Measurements from ENCODE around the gene GALNT10.

GALNT10 gene

DNA sequence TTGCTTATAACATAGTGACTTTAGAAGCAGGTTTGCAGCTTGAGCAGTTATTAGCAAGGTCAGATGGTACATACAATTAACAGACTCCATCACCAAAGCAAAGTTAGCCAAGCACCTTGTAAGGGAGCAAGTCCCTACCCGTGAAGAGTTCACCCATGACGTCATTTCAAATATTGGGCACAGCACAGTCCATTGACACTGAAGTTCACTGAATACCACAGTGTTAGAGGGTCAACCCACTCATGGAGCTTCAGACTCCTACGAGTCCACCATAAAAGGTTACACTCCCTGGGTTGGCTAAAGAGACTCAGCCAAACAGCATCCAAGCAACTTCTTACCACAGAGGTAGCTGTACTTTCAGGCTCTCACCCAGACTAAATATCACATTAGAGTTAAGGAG is 77.5 kb downstream of the GALNT10 start:
- DNase-seq = no peak

DNA sequence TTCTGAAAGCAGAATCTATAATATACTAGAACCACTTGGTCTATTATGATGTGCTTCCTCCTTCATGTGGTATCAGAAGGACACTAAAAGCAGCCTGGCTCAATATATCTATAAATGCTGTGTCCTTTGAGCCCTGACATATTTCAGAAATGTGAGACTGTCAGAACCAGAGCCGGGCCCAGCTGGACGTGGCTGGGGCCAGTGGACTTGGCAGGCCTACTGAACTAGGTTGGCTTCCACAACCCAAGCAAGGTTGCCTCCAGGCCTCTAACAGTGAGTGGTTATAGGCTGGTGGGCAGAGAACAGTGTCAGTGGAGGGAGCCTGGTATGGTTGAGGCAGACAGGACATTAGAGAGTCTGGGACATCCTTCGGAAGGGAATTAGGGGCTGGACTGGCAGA is 78.9 kb downstream of the GALNT10 start:
- DNase-seq = no peak

DNA sequence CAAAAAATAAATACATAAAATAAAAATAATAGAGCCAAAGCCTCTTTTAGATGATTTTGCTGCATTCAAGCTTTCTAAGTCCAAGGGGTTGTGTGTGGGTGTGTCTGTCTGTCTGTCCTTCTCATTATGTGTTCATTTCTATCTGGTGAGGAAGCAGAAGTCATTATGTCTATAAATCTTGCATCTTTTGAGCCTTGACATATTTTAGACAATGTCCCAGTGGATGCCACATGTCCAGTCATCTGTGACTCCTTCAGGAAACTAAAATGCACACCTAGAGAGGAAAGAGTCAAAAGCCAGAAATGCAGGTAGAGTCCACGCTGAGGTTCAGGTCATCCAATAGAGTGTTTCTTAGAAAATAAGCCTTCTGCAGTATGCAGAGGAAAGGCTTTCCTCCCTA is 80.9 kb downstream of the GALNT10 start:
- no peak for DNase-seq

DNA sequence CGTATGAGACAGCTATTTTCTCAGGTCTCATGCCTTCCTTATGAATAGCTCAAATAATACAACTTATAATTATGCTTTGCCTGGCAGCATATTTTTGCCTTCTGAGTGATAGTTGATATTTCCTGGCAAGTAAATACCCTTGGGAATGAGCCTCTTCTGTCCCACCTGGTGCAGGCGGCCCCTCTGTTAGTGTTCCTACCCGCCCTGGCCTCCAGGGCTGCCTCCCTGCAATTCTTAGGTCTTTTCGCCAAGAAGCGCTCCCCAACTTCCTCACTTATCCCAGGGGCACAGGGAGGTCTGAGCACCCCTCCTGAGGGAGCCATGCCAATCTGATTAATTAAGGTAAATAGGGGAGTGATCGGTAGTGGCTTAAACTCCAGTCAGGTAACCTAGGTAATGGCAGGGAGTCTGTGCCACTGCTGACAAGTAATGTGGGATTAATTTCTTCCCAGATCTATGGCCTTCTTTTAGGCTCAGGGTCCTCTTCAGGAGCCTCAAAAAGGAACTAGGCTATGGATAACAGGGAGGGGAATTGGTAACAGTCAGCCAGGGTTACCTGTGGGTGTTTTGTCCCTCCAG is 81.5 kb downstream of the GALNT10 start:
- no peak for DNase-seq

DNA sequence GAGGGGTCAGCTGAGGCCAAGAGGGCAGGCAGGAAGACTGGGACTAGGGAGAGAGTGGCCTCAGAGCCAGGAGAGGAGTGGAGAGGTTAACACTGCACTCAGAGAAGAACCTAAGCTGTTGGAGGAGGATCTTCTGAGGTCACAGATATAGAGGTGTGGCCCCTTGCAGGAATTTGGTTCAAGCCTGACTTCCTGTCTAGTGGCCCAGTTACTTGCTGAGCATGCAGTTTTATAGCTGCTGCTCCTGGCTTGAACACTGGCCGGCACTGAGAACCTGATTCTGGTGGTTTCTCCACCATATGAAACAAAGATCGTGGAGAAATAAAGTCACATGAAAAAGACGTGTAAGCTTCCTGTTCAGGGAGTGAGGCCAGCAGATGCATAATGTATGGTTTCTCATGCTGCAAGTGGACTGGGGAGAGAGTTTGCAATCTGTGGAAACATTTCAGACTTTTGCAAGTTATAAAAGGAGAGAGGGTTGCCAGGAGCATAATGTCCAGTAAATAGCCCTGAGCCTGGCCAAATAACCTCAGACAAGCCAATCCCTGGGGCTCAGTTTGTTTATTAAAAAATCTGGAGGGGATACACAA is 82.6 kb downstream of the GALNT10 start:
- peak; percentile 3 to 23 for DNase-seq

DNA sequence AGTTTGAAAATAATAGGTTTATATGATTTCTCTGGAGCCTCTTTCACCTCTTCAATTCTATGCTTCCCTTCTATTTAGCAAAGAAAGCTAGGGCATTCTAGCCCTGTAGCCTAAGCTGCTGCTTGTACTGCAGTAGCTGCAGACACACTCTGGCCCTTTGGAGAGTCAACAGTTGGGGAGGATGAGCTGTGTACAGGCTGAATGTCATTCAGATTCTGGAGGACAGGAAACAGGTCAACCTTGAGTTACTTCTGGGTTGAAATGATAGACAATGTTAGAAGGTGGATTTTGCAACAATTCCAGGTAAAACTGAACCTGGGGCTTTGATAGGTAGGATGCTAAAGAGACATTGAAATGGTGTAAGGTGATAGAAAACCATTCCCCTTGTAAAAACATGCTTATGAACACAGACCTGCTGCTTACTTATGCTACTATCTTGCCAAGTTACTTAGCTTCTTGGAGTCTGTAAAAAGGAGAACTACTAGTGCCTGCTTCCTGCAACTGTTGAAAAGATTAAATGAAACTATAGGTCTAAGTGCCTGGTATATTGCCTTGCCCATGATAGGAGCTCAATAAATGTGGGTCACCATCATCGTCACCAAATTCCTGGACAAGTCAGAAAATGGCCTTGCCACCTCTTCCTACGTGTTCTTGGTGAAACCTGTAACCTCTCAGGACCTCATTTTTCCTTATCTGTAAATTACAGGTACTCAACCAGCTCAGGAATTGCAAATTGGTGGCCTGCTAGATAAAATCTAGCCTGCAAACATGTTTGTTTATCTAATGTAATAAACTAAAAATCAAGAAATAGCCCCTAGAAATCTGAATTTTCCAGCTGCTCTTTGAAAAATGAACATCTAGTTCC is 83.7 kb downstream of the GALNT10 start:
- DNase-seq = no peak

DNA sequence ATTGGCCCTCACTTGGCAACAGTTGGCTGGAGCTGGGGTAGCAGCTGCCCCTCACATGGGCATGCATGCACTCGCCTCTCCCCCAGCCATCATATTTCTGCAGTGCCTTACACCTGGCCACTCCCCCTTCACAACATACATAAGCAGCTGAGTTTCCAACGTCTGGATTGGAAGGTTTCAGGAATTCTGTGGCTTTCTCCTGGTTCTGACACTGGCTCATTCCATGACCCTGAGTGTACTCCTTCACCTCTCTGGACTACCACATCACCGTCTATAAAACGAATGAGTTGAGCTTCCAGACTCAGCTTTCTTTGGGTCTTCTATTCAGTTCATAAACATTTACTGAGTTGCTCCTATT is 84.3 kb downstream of the GALNT10 start:
- no peak for DNase-seq

DNA sequence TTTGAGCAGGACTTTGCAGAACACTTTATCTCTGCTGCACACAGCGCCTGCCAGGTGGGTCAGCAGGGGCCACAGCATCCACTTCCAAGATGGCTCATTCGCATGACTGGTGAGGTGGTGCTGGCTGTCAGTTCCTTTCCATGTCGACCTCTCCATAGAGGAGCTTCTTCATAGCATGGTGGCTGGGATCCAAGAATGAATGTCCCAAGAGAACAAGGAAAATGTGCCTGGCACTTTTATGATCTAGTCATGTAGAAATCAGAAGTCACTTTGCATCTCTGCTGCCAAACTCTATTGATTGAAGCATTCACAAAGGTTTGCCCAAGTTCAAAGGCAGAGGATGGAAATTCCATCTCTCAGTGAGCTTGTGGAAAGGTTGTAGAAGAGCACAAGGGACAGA is 85.0 kb downstream of the GALNT10 start:
- no peak for DNase-seq

DNA sequence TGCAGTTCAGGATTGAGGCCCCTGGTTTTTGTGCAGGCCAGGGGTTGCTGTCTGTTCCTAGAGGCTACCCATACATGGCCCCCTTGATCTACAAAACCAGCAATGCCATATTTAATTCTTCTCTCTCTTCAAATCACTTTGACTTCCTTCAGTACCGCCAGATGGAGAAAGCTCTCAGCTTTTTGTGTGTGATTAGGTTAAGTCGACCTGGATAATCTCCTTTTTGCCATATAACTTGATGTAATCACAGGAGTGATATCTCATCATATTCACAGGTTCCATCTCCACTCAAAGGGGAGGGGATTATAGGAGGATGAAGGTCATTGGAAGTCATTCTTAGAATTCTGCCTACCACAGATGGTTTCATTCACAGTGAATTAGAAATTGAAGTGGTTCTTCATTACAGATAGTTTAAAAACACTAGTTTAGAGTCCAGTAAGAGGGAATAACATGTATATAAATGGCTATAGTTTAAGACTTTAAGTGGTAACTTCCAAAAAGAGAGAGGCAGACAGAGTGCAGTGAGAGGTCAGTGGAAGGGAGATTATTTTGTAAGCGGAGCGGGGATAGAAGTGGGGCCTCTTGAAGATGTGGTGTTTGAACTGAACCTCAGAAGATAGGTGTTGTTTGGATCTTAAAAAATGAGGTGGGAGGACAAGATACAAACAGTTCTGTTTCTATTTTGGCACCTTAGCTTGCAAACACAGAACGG is 85.9 kb downstream of the GALNT10 start:
- DNase-seq = no peak

DNA sequence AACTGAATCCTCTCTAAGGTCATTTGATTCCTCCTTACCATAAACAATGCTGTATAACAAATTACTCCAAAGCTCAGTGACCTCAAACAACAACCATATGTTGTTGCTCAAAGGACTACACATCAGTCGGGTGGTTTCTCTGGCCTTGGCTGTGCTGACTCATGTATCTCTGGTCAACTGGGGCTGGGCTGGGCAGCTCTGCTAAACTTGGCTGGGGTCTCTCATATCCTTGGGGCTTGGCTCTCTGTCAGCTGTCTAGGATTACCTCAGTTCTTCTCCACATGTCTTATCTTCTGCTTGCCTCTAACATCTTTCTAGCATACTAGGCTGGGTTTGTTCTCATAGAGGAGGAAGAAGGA is 86.4 kb downstream of the GALNT10 start:
- DNase-seq = no peak

DNA sequence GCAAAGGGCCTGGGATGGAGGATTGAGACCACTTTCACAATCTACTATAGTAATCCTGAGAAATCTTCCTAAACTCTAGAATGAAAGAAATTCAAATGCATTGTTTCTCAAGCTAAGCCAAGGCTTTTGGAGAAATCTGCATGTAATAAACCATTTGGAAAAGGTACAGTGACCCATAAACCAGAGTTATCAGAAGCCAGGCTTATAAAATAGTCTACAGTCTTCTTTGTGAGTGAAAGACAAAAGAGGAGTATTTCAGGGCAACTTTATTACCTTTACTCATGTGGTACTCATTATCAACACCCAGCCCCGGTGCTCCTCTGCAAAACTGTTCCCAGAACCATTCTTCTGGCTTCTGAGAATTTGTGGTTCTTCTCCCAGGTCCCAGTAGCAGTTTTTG is 87.0 kb downstream of the GALNT10 start:
- DNase-seq = no peak

DNA sequence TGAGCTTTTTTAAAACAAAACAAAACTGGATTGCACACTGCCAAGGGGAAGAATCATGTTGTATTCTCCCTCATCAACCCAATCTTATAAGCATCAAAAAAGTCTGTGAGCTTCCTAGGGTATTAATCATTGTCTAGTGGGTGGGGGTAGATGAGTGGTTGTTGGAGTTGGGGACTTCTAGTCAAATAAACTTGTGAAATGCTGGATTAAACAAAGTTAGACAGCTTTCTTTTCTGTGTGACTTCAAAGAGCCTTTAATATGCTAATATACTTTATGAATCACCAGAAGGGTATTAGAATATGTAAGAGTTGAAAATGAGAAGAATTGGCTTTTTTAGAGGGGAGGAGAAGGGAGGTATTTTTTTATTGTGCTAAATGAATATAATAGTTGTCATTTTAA is 87.7 kb downstream of the GALNT10 start:
- no peak for DNase-seq

DNA sequence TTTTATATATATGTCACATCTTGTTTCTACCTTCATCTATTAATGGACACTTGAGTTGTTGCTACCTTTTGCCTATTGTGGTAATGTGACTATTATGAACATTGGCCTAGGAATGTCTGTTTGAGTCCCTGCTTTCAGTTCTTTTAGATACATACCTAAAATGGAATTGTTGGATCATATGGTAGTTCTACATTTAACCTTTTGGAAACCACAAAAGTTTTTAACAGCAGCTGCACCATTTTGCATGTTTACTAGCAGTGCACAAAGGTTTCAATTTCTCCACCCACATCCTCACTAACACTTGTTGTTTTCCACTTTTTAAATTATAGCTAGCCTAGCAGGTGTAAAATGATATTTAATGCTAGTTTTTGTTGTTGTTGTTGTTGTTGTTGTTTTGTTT is 88.4 kb downstream of the GALNT10 start:
- DNase-seq = no peak

DNA sequence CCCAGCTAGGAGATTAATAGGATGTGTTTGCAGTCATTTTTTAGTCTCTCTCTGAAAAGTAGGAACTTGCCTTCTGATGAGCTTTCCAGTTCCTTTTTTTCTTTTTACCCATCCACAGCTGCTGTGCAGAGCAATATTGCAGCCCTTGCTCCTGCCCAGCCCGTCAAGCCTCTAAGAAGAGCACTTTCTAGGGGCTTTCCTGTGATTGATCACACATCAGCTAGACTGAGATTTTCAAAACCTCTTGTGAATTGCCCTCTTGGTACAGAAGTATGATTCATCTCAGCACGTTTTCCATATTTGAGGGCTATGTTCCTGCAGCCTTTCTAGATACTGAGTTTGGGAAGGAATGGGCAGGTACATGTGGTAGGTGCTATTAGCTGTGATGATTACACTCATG is 93.9 kb downstream of the GALNT10 start:
- peak; percentile 30 to 37 for DNase-seq

DNA sequence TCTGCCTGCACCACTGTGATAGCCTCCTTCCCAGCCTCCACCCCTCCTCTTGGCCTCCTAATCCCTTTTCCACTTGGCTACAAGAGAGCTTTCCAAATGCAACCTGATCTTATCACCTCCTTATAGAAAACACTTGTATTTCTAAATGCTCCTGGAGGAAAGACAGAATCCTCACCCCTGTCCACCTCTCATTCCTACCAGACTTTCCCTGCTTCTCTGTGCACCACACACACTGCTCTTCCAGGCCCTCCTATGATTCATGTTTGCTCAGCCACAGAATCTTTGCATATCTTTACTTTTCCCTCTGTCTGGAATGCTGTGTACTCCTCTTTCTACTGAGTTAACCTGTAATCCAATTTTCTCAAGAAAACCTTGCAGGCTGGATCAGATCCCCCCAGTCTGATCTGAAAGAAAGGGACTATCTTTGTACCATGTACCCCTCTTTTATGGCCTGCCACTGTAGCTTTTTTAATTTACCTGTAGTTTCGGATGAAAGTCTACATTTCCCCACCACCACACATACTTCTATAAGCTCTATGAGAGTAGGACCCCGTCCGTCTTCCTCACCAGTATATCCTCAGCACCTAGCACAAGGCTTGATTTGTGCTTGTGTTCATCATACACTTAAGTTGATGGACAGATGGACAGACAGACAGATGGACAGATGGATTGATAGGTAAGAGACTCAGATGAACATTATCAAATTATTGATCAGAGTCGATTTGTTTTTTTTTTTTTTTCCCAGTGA is 95.3 kb downstream of the GALNT10 start:
- DNase-seq = no peak

DNA sequence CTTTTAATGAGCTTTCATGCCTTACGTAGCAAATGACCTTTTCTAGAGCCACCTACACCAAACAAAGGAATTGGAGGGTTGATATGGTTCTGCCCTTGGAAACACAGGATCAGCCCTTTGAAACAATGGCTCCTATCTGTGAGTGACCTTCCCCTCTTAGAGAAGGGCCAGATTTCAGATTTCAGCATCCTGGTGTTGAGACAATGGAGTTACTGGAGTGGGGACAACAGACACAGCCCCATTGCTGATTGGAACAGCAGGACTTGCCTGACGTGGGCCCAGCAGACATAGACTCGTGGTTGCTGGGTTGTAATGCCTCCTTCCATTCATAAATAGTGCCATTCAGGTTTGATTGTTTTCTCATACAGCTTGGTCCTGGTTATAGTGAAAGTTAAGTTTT is 96.0 kb downstream of the GALNT10 start:
- no peak for DNase-seq

DNA sequence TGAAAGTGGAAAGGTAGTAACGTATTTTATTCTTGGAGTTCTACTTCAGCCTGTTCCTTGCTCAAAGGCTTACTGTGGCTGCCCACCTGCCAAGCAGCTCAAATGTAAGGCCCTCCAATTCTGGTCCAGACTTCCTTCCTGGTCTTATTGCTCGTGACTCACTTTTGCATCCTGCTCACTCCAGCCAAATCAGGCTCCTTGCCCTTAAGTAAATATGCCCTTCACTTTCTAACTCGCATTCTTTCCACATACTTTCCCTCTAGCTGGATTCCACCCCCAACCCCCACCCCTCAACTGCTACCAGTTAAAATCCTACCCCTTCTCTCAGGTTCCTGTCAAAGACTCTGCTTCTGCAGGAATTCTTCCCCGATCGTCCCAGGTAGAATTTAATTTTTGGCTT is 96.6 kb downstream of the GALNT10 start:
- DNase-seq = no peak

DNA sequence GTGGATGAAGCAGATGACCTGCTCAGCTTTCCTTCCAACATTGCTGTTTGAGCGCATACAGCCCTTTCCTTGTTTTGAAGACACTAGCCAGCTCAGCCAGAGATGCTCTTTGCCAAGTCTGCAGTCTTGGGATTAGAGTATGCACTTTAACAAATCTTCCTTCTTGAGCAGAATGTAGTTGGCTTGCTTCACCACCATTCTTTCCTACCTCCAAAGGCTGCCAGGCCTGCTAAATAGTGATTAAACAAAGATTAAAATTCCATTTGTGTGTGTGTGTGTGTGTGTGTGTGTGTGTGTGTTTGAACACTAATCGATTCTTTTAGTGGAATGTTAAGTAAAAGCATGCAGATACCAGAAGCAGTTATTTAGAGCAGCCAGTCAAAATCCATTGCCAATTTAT is 97.6 kb downstream of the GALNT10 start:
- DNase-seq = no peak

DNA sequence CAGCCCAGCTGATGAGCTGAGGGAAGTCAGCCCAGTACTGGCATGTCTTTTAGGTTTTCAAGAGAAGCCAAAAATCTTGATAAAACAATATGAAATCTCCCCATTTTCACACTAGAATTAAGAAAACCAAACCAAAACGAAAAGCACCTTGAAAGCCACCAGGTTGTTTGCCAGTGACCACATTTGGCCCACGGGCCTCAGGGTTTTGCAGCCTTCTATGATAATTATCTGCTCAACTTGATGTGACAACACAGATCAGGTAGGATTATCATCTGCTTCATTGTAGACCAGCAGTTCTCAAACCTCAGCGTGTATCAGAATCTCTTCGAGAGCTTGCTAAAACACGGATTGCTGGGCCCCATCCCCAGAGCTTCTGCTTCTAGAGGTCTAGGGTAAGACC is 101.4 kb downstream of the GALNT10 start:
- no peak for DNase-seq

DNA sequence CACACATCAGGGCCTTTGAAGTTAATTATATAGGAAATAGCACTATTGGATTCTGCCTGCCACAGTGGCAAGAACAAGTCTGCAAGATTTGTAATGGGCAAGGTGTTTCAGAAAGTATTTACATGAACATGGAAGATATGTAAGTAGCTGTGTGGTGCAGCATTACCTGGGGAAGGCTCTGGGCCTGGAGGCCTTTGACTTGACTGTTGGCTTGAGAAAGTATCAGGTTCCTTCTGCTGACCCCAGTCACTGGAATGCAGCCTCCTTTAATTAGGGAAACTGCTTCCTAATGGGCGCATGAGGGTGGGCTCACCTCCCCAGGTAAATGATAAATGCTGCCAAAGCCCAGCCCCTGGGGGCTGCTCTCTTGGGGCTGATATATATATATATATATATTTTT is 102.7 kb downstream of the GALNT10 start:
- DNase-seq = no peak

DNA sequence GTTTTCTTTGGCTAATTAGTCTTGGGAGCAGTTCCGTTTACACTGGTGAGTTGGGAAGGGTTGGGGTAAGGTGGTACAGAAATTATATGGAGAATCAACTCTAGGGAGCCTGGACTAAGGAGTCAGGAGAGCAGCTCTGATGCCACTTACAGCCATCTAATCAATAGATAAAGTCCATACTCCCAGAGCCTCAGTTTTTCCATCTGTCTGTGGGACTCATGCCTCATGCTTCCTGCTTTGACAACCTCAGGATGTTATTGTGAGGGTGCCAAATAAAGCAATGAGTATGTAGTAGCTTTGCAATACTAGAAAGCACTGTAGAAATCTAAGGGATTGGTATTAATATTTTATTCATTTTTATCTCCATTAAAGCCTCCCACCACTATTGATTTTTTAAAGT is 105.0 kb downstream of the GALNT10 start:
- no peak for DNase-seq

DNA sequence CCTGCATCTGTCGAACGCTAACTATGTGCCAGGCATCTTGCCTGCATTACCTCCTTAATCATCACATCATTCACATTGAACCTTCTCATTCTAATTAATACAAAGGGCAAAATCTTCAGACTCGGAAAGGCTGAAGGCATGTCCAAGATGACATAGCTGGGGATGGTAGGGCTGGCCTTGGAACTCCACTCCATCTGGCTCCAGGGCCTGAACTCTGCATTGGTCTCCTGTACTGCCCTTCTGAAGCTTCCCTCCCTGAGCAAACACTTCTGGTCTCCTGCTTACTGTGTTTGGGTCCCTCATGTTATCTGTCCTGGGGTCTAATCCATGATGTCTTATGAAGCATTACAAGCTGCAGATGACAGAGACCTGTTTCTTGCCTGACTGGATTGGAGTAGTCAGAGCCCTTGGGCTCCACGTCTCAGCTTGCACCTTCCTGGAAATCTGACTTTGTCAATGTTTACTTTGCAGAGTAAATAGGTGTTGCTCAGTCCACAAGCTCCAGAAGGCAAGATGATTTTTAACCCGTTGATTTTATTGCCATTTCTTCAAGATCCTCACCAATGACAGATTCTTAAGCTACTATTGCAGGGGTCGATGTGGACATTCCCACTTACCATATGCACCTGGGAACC is 106.1 kb downstream of the GALNT10 start:
- no peak for DNase-seq

DNA sequence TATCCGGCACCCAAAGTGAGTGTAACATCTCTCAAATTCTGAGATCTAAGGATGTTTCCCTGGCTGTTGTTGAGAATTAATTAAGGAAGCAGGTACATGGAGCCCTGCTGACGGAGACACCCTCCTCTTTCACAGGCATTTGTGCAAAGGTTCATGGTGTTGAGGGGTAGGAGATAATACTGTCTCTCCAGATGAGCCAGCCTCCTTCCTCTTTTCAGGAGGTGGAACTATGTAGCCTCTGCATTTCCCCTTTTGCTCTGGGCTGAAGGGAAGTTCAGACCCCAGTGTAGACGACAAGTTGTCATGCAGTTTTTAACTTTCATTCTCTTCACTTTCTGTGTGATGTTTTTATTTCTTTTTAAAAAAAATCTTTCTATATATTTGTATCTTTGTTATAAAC is 107.5 kb downstream of the GALNT10 start:
- DNase-seq = peak; percentile 61 to 65

Data from inflammatory macrophage treated with lipopolysaccharide for 1 hour (primary cell).